MM.1S (cell line): ENCODE results near the gene SAMD5.

Experiments
- DNase-seq: peaks from one replicate; pipeline ENCODE4 v3.0.0-alpha.2; 2015
- H2AFZ ChIP-seq: fragments of 300-600 bp; sonication (generic); 2 replicates; pipeline ENCODE4 v1.6.0; 2016; ENCODE audit warnings: antibody characterized with exemption, low read length
- H3F3A ChIP-seq: fragments of 300-600 bp; sonication (generic); 2 replicates; pipeline ENCODE4 v1.6.1; 2016; ENCODE audit warnings: mild to moderate bottlenecking, antibody characterized with exemption, low read length, moderate library complexity, mixed read lengths; ENCODE audit not compliant: insufficient read depth
- H3K27ac ChIP-seq: fragments of 300-600 bp; sonication (generic); 2 replicates; pipeline ENCODE4 v1.5.1; 2016; ENCODE audit warnings: mild to moderate bottlenecking, low read length
- H3K27me3 ChIP-seq: fragments of 300-600 bp; sonication (generic); replicated peaks from 2 replicates; pipeline ENCODE4 v1.6.0; 2016; ENCODE audit warnings: low read length; ENCODE audit not compliant: insufficient read depth
- H3K36me3 ChIP-seq: fragments of 300-600 bp; sonication (generic); replicated peaks from 2 replicates; pipeline ENCODE4 v1.6.1; 2016; ENCODE audit warnings: mild to moderate bottlenecking, low read length, mixed read lengths; ENCODE audit not compliant: insufficient read depth
- H3K4me1 ChIP-seq: fragments of 300-600 bp; sonication (generic); 2 replicates; pipeline ENCODE4 v1.6.1; 2016; ENCODE audit warnings: low read length, mixed read lengths
- H3K4me2 ChIP-seq: fragments of 300-600 bp; sonication (generic); 2 replicates; pipeline ENCODE4 v1.6.0; 2016; ENCODE audit warnings: low read depth, low read length
- H3K4me3 ChIP-seq: fragments of 300-600 bp; sonication (generic); 2 replicates; pipeline ENCODE4 v1.5.1; 2016; ENCODE audit warnings: low read length, mixed read lengths
- H3K79me2 ChIP-seq: fragments of 300-600 bp; sonication (generic); 2 replicates; pipeline ENCODE4 v1.6.1; 2016; ENCODE audit warnings: mixed run types, low read length, mixed read lengths
- H3K9ac ChIP-seq: fragments of 300-600 bp; sonication (generic); 2 replicates; pipeline ENCODE4 v1.6.1; 2016; ENCODE audit warnings: low read length, mixed read lengths
- H3K9me2 ChIP-seq: fragments of 300-600 bp; sonication (generic); replicated peaks from 2 replicates; pipeline ENCODE4 v1.6.1; 2016; ENCODE audit warnings: mild to moderate bottlenecking, low read length, mixed read lengths; ENCODE audit not compliant: insufficient read depth
- H3K9me3 ChIP-seq: fragments of 300-600 bp; sonication (generic); replicated peaks from 2 replicates; pipeline ENCODE4 v1.6.1; 2016; ENCODE audit warnings: mild to moderate bottlenecking, low read length, mixed read lengths; ENCODE audit not compliant: insufficient read depth
- H4K20me1 ChIP-seq: fragments of 300-600 bp; sonication (generic); 2 replicates; pipeline ENCODE4 v1.6.1; 2016; ENCODE audit warnings: mild to moderate bottlenecking, low read length, moderate library complexity, mixed read lengths; ENCODE audit not compliant: insufficient read depth
- CTCF ChIP-seq: fragments of 300-600 bp; sonication (generic); IDR thresholded peaks from 2 replicates; pipeline ENCODE4 v1.5.1; 2016; ENCODE audit warnings: antibody characterized with exemption, low read length, mixed read lengths
- EZH2 ChIP-seq: fragments of 300-600 bp; sonication (generic); optimal IDR thresholded peaks from 2 replicates; pipeline ENCODE3; 2017; ENCODE audit warnings: low read depth, mild to moderate bottlenecking, antibody characterized with exemption, low read length, mixed read lengths
- EZH2phosphoT487 ChIP-seq: fragments of 300-600 bp; sonication (generic); IDR thresholded peaks from 2 replicates; pipeline ENCODE4 v1.6.1; 2018; ENCODE audit warnings: antibody characterized with exemption, low read length

The SAMD5 gene

GRCh38 chr6:147508042-147508865 is at the start of gene SAMD5:
Gene SAMD5 (plus strand): TSS chr6:147508690. CDS start chr6:147508929, 239 bp downstream.
- Histone ChIP-seq H3K27ac (no peak within 1 kb of the TSS), H3K4me2 (peak within 1 kb of the TSS; percentile 66), H3K4me1 (no peaks in the 10 kb centered on the region), H3K79me2 (no peaks in the 10 kb centered on the region), H3K27me3 (no peaks in the 10 kb centered on the region; the same call in none of the 2 replicates), H3K9ac (no peak within 1 kb of the TSS), H3K4me3 (peak within 1 kb of the TSS; percentile 57), H3K9me2 (no peaks in the 10 kb centered on the region), H3K9me3 (no peaks in the 10 kb centered on the region), H4K20me1 (no peaks in the 10 kb centered on the region), H2AFZ (peak within 1 kb of the TSS; percentile 38), H3K36me3 (no peaks in the 10 kb centered on the region), H3F3A (no peaks in the 10 kb centered on the region)
- no peak for DNase-seq
- no peak for TF ChIP-seq CTCF
- no peak for TF ChIP-seq EZH2phosphoT487
- TF ChIP-seq EZH2 = no peak

- Histone ChIP-seq H3K4me1 (no peaks in the 10 kb centered on the region), H3K4me2 (no peak overlapping the region), H4K20me1 (no peaks in the 10 kb centered on the region), H3K27me3 (no peaks in the 10 kb centered on the region), H3K27ac (no peak overlapping the region), H3K9me2 (no peaks in the 10 kb centered on the region), H3K9ac (no peak overlapping the region), H3K9me3 (no peaks in the 10 kb centered on the region), H3F3A (no peaks in the 10 kb centered on the region), H3K79me2 (no peaks in the 10 kb centered on the region), H2AFZ (no peak overlapping the region), H3K4me3 (no peak overlapping the region), H3K36me3 (no peaks in the 10 kb centered on the region)
- DNase-seq = no peak
- no peak for TF ChIP-seq CTCF
- no peak for TF ChIP-seq EZH2phosphoT487
These were observed 48.7 kb upstream of the SAMD5 start for GRCh38 chr6:147459780-147460179.

- Histone ChIP-seq H3K9me2 (no peaks in the 10 kb centered on the region), H3F3A (no peaks in the 10 kb centered on the region), H3K4me2 (no peak overlapping the region), H3K27ac (no peak overlapping the region), H4K20me1 (no peaks in the 10 kb centered on the region), H2AFZ (no peak overlapping the region), H3K4me3 (no peak overlapping the region), H3K79me2 (no peaks in the 10 kb centered on the region), H3K4me1 (no peaks in the 10 kb centered on the region), H3K9me3 (no peaks in the 10 kb centered on the region), H3K9ac (no peak overlapping the region), H3K36me3 (no peaks in the 10 kb centered on the region), H3K27me3 (no peaks in the 10 kb centered on the region)
- TF ChIP-seq EZH2 = no peak
- no peak for TF ChIP-seq CTCF
- TF ChIP-seq EZH2phosphoT487 = no peak
- no peak for DNase-seq
These were observed 44.8 kb upstream of the SAMD5 start for GRCh38 chr6:147463651-147464050.
